C1 segment of cervical spinal cord (tissue), 14 donors: Measurements from ENCODE around the gene B9D1.

Source experiments
- DNase-seq, 14 donors: peaks; one replicate each; lab custom pipeline; 2025; lab: John Stamatoyannopoulos, UW

Gene B9D1

GRCh38 chr17:19339341-19339815 is 23.1 kb downstream of the B9D1 start:
- DNase-seq: no peak

GRCh38 chr17:19338031-19338990 is 24.2 kb downstream of the B9D1 start:
- peak in 8 of 14 donors; percentile 23 to 51 (median 38) for DNase-seq

GRCh38 chr17:19337712-19338023 is 24.9 kb downstream of the B9D1 start:
- no peak for DNase-seq

- DNase-seq: peak in 6 of 14 donors; percentile 29 to 61 (median 38)
Measured at GRCh38 chr17:19336938-19337711, 25.4 kb downstream of the B9D1 start.

GRCh38 chr17:19335951-19336631 is 26.4 kb downstream of the B9D1 start:
- DNase-seq: no peak

GRCh38 chr17:19334331-19334730 is 28.2 kb downstream of the B9D1 start:
- no peak for DNase-seq

- no peak for DNase-seq
Measured at GRCh38 chr17:19333736-19334290, 28.7 kb downstream of the B9D1 start.

GRCh38 chr17:19333132-19333440 is 29.4 kb downstream of the B9D1 start:
- DNase-seq: no peak

GRCh38 chr17:19332371-19333131 is 30.0 kb downstream of the B9D1 start:
- no peak for DNase-seq

- no peak for DNase-seq
Measured at GRCh38 chr17:19331543-19332245, 30.8 kb downstream of the B9D1 start.

- DNase-seq: no peak
Measured at GRCh38 chr17:19331134-19331533, 31.4 kb downstream of the B9D1 start.

GRCh38 chr17:19330271-19330670 is 32.3 kb downstream of the B9D1 start:
- DNase-seq: no peak

GRCh38 chr17:19329839-19330238 is 32.7 kb downstream of the B9D1 start:
- DNase-seq: no peak

- no peak for DNase-seq
Measured at GRCh38 chr17:19329136-19329535, 33.4 kb downstream of the B9D1 start.

GRCh38 chr17:19328441-19329061 is 34.0 kb downstream of the B9D1 start:
- no peak for DNase-seq

- no peak for DNase-seq
Measured at GRCh38 chr17:19327031-19327783, 35.3 kb downstream of the B9D1 start.

GRCh38 chr17:19325542-19325941 is 37.0 kb downstream of the B9D1 start:
- DNase-seq: no peak

- no peak for DNase-seq
Measured at GRCh38 chr17:19322861-19323260, 39.7 kb downstream of the B9D1 start.

- no peak for DNase-seq
Measured at GRCh38 chr17:19322129-19322505, 40.4 kb downstream of the B9D1 start.
